HG03175 (cell line): Measurements from ENCODE around the gene TAPBPL.
"Not testable (repeated sequence)": the region's sequence is repeated elsewhere in the genome, so short reads cannot be mapped to it uniquely, and the experiment has no call there.

Experiments used
- ATAC-seq: cut with Tn5 transposase; IDR thresholded peaks from one replicate; pipeline ENCODE4 v1.9.1; 2021; ENCODE audit warnings: mild to moderate bottlenecking, moderate library complexity; ENCODE audit not compliant: unreplicated experiment

TAPBPL gene

DNA sequence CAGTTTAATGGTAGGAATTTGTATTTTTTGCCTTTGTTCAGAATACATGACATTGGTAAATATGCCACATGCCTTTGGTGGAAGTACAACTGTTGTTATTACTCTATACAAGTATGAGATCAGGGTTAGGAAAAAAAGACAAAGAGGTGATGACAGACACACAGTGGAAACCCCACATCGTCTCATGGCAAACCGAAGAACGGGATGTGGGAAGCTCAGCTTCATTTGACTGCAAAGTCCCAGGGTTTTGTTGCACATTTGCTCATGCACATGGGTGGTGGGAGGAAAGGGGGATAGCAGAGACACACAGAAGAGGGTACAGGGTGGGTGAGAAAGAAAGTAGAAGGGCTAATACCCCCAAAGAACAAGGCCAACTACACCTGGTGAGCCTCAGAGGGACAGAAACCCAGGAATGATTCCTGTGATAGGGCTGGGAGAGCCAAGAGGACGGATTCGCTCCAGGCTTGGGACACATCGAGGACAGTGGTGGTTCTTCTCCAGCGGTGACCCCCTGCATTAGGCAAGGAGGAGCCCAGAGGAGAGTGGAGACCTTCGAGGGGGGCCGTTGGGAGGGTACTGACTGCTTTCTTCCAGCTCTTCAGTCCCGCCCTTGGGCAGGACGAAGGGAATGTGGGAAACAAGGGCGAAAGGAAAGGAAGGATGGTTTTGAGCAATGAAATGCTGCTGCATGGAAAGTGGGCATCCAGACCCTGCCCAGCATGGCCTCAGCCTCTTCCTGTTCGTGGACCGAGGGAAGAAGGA lies 10.6 kb downstream of the TAPBPL start:
- peak; percentile 12 for ATAC-seq

DNA sequence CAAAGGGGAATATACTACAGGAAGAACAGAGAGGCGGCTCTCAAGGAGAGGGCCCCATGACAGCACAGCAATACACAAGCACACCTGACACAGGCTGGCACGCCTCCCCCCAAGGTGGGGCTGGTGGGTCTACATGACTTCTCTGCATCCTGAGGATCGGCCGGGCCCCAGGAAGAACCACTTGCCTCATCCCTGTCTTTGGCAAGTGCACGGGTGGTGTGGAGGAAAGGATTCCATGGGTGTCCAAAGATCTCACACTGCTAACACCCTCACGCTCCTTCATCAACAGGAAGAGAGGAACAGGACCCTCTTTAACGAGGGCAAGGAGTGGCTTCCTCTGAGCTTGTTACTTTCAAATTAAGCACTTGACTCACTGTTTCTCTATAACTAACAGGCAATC lies 11.4 kb downstream of the TAPBPL start:
- no peak for ATAC-seq

DNA sequence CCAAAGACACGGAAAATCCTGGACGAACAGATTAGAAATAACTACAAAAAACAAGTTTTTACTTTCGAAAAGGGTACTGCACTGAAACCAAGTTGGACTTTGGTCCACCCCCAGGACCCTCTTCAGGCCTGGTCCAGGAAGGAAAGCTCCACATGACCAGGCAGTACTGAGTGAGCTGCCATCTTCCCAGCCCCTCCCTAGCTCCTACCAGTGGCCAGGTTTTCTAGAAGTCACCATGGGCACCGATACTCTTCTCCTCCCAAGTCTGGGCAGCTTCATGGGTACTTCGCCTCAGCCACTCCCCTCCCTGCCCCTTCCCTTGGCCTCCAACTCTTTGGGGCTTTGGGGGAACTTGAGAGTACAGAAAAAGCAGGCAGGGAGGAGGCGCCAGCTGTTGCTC lies 12.0 kb downstream of the TAPBPL start:
- ATAC-seq = no peak

DNA sequence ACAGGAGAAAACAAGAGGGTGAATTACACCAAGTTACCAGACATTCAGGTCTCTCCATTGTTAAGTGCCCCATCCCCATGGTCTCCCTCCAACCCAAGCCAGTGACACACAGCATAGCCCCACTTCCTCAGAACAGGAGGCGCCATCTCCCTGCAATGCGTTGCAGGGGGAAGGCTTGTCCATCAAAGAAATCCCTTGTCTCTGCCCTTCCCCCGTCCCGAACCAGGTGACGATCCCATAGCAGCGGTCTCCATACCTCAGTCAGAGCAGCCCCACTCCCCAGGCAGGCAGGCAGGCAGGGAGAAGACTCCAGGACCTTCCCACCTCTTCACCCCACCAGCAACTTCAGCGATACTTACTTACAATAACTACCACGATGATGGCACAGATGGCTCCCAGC lies 12.7 kb downstream of the TAPBPL start:
- no peak for ATAC-seq

DNA sequence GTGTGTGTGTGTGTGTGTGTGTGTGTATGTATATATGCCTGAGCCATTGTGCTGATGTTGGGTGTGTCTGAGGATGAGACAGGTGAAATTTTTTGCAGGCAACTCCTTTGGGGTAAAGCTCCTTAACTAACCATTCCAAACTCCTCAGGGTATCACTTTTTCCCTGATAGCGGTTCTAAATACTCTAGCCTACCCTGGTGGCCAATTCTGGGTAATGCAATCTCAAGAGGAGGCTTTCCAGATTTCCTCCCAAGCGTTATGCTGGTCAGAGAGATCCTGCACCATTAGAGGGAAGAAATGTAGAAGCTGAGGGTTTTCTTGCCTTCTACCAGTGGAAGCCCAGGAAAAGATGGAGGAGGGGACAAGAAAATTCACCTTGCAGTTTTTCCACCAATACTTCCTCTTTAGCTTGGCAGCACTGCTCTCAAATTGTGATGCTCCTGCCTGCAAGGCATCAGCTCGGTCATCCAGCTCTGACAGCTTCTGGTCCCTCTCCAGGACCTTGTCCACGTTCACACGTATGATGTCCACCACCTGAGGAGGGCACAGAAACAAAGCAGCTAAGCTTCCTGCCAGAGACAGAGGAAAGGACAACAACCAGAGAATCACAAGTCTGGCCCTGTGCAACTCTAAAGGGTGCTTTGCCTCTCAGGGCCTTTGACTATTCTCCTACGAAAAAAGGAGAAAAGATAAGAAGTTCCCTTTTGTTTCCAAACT lies 13.8 kb downstream of the TAPBPL start:
- no peak for ATAC-seq

DNA sequence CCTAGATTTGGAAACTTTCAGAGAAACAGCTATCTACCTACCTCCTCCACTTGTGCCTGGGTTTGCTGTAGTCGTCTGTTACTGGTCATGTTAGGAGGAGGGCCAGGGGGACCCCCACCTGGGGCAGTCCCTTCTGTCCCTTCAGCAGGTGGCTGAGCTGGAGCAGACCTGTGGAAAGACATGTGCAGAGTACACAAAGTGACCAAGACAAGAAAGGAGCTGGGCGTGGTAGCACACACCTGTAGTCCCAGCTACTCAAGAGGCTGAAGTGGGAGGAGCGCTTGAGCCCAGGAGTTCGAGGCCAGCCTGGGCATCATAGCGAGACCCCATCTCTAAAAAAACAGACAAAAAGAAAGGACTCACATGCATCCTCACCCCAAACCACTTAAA lies 14.3 kb downstream of the TAPBPL start:
- no peak for ATAC-seq

DNA sequence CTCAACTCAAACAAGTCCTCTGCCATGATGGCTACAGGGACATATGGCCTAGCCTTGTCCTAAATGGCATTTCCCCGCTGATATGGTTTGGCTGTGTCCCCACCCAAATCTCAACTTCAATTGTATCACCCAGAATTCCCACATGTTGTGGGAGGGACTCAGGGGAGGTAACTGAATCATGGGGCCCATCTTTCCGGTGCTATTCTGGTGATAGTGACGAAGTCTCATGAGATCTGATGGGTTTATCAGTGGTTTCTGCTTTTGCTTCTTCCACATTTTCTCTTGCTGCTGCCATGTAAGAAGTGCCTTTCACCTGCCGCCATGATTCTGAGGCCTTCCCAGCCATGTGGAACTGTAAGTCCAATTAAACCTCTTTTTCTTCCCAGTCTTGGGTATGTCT lies 14.9 kb downstream of the TAPBPL start:
- not testable (repeated sequence) for ATAC-seq

DNA sequence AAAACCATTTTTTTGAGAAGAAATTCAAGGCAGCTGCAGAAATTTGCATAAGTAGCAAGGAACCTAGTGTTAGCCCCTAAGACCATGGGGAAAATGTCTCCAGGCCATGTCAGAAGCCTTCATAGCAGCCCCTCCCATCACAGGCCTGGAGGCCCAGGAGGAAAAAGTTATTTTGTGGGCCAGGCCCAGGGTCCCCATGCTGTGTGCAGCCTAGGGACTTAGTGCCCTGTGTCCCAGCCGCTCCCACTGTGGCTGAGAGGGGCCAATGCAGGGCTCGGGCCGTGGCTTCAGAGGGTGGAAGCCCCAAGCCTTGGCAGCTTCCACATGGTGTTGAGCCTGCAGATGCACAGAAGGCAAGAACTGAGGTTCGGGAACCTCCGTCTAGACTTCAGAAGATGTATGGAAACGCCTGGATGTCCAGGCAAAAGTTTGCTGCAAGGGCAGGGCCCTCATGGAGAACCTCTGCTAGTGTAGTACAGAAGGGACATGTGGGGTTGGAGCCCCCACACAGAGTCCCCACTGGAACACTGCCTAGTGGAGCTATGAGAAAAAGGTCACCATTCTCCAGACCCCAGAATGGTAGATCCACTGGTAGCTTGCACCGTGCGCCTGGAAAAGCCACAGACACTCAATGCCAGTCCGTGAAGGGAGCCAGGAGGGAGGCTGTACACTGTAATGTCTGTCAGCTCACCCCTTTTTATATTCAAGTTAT lies 15.9 kb downstream of the TAPBPL start:
- not testable (repeated sequence) for ATAC-seq

DNA sequence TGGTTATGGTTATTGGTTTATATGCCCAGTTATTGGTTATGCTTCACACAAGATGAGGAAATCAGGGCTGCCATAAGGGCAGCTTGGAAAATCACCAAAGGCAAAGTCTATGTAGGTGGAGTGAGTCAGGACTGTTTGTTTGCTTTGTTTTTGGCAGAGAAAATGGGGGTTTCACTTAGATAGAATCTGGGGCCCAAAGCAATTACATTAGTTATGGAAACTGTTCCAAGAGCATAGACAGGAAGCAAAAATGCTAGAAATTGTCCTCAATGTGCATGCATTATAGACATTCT lies 16.4 kb downstream of the TAPBPL start:
- ATAC-seq = no peak

DNA sequence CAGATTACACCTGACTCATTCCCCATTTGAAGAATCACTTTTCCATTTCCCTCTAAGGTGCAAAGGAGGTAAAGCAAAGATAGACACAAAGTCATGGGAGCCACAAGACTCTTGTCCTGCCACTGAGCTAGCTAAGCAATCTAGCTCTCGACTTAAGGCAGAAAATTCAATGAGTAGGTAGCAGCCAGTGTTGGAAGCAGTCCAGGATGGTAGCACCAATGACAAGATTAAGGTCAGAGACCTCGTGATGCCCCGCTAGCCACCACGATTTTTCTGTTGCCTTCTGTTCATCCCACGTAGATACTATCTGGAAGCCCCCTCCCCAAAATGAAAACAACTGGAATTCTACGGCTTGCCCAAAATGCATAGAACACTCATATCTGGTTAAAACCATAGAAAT lies 17.2 kb downstream of the TAPBPL start:
- ATAC-seq = no peak

DNA sequence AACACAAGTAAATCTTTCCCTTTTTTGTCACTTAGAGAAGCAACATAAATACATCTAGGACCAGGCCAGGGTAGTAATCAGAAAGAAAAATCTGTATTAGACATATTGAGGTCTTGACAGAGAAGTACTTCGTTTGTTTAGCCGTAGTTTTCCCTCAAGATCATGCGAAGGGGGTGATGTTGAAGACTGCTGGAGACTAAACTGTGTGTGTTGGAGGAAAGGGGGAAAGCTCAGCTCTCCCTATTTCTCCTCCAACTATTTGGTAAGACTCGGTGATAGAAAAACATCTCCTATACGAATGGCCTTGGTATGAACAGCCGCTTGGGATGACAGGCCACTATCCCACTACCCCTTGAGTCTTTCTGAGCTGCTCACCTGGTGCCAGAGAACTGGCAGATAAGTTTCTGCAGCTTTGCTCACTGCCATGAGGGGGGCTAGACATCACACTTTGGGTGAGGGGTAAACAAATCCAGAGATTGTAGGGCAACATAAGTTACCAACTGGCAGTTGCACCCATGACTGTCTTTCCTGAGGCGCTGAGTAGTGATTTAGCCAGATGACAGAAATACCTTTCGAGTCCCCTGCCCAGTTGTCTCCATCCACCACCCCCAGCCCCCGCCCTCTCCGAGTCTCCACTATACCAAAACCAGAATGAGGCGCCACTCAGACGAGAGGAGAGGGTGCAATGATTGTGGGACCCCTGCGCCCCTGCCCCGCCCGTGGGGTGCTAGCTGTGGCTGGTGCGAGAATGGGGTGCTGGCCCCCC lies 17.9 kb downstream of the TAPBPL start:
- no peak for ATAC-seq

DNA sequence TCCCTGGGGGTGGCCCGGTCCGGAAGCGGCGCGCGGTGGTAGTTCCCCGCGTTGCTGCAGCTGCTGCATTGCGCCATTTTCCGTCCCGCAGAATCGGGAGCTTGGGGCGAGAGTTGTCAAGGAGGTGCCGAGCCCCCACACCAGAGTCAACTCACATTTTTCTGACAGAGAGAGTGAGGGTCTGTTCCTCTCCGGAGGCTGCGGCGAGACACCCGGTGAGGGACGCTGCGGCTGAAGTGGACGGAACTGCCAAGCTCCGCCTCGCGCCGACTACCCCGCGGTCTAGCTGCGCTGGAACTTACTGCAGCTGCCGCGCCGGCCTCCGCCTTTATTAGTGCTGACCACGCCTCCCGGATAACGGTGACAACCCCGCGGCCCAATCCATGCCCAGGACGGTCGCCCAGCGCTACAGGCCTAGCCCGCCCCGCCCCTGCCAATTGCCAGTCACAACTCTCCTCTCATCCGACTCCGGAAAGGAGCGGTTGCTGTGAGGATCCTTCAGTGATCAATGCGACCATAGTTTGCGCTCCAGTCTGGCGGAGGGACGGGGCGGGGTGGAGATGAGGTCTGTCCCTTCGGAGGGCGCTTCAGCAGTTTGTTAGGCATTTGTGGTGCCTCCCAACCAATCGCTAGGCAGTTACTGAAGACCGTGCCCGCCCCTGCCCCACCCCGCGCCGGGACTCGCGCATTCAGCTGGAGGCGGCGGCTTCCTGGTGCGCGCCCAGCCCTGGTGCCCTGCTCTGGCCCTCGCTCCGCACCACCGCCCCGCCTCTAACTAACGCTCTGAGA lies 18.7 kb downstream of the TAPBPL start, which contains the start of gene VAMP1:
VAMP1 (minus strand) TSS at position 303 of the 789 bp plus-strand sequence; CDS start at position 157, 146 bp downstream.
- peak; percentile 91 for ATAC-seq

DNA sequence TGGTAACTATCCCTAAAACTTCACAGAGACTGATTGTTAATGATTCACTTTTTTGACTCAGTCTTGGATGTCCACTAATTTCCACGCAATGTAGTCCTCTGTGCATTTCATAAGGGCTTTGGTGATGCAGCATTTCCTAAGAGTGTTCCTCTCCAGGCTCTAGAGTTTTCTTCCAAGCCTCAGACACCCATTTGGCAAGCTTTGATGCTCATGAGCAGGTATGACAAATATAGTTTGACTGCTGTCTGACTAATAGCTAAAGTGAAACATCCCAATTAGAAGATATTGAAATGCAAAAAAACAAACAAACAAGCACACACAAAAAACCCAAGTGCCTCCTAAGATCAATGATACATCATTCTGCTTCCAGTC lies 20.1 kb downstream of the TAPBPL start:
- ATAC-seq = no peak

DNA sequence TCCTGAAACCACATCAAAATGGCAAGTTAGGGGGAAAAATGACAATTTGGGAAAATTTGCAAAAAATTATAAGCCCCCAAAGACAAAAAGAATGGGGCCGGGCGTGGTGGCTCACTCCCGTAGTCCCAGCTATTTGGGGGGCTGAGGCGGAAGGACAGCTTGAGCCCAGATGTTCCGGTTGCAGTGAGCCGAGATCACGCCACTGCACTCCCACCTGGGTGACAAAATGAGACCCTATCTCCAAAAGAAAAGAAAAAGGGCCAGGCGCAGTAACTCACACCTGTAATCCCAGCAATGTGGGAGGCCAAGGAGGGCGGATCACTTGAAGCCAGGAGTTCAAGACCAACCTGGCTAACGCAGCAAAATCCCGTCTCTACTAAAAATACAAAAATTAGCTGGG lies 20.6 kb downstream of the TAPBPL start:
- ATAC-seq = no peak

DNA sequence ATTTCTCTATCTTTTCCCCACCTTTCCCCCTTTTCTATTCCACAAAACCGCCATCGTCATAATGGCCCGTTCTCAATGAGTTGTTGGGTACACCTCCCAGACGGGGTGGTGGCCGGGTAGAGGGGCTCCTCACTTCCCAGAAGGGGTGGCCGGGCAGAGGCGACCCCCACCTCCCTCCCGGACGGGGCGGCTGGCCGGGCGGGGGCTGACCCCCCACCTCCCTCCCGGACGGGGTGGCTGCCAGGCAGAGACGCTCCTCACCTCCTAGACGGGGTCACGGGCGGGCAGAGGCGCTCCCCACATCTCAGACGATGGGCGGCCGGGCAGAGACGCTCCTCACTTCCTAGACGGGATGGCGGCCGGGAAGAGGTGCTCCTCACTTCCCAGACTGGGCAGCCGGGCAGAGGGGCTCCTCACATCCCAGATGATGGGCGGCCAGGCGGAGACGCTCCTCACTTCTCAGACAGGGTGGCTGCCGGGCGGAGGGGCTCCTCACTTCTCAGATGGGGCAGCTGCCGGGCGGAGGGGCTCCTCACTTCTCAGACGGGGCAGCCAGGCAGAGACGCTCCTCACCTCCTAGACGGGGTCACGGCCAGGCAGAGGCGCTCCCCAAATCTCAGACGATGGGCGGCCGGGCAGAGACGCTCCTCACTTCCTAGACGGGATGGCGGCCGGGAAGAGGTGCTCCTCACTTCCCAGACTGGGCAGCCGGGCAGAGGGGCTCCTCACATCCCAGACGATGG lies 23.6 kb downstream of the TAPBPL start:
- ATAC-seq = not testable (repeated sequence)

DNA sequence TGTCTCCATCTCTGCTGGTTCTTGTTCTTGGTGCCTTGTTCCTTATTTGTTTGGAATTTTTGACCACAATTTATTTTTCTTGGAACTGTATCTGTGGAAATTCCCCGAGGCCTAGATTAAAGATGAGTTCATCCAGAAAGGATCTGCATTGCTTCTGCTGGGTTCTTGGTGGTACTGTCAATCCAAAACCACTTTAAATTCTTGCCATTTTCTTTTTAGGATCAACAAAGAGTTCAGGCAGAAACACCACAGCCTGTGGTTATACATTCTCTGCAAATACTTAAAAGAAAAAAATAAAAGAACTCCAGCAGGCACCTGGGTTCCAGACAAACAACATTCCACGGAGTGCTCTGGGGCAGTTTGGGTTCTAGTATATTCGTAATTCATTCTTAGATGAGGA lies 24.6 kb downstream of the TAPBPL start:
- ATAC-seq = no peak

DNA sequence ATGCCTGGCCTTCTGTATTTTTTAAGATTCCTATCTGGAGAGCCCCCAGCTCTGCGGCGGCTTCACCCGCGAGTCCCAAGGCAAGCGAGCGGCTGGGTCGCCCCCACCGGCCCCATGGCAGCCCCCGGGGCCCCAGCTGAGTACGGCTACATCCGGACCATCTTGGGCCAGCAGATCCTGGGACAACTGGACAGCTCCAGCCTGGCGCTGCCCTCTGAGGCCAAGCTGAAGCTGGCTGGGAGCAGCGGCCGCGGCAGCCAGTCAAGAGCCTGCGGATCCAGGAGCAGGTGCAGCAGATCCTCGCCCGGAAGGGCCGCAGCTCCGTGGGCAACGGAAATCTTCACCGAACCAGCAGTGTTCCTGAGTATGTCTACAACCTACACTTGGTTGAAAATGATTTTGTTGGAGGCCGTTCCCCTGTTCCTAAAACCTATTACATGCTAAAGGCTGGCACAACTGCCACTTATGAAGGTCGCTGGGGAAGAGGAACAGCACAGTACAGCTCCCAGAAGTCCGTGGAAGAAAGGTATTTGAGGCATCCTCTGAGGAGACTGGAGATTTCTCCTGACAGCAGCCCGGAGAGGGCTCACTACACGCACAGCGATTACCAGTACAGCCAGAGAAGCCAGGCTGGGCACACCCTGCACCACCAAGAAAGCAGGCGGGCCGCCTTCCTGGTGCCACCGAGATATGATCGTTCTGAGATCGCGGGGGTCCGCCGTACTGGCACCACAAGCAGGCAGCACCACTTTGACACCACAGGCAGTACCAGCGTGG lies 25.9 kb downstream of the TAPBPL start:
- not testable (repeated sequence) for ATAC-seq

DNA sequence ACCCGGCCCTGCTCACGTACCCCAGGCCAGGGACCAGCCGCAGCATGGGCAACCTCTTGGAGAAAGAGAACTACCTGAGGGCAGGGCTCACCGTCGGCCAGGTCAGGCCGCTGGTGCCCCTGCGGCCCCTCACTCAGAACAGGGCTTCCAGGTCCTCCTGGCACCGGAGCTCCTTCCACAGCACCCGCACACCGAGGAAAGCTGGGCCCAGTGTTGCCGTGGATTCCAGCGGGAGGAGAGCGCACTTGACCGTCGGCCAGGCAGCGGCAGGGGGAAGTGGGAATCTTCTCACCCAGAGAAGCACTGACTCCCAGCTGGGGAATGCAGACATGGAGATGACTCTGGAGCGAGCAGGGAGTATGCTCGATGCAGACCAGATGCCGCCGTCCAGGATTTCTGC lies 26.6 kb downstream of the TAPBPL start:
- ATAC-seq = no peak

DNA sequence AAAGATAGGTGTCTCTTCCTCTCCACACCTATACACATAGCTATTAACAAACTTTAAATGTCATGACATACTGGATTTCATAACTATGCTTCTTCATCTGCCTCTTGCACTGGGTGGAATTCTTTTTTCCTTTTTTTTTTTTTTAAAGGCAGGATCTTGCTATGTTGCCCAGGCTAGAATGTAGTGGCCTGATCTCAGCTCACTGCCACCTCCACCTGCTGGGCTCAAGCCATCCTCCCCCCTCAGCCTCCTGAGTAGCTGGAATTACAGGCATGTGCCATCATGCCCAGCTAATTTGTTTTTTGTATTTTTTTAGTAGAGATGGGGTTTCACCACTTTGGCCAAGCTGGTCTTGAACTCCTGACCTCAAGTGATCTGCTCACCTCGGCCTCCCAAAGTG lies 36.4 kb downstream of the TAPBPL start:
- ATAC-seq = no peak
